Body of pancreas (tissue), 4 donors: ENCODE measurements around the gene USP47. TPM values are rescaled to one million over a fixed set of nuclear protein-coding genes. Genes with fewer than 3 reads are reported as not detected.

Experiments used
- ATAC-seq: fragments of 150-250 bp; one replicate; pipeline ENCODE4 v1.9.1; 2016
- DNase-seq, 4 donors: peaks; one replicate each; pipeline ENCODE4 v3.0.0-alpha.2; 2019
- H3K27ac ChIP-seq, 4 donors: fragments of 200-600 bp; sonication (generic); 1 replicate in 3 of 4; 2 replicates in 1 of 4; pipeline versions ENCODE4 v1.5.1 to v1.6.1; 2016 to 2019; ENCODE audit warnings: mild to moderate bottlenecking in 1 of 4, mixed read lengths in 1 of 4, moderate library complexity in 1 of 4
- H3K27me3 ChIP-seq, 2 donors: fragments of 200-600 bp; sonication (generic); one replicate each; pipeline ENCODE4 v1.6.0; 2016; ENCODE audit warnings: mild to moderate bottlenecking in 1 of 2
- H3K36me3 ChIP-seq, 2 donors: fragments of 200-600 bp; sonication (generic); replicated peaks in 1 of 2; 2 replicates each; pipeline ENCODE4 v1.5.1; 2016; ENCODE audit warnings: low read depth in 2 of 2; ENCODE audit not compliant: insufficient read depth in 1 of 2
- H3K4me1 ChIP-seq: fragments of 200-600 bp; sonication (generic); one replicate; pipeline ENCODE4 v1.6.0; 2016
- H3K4me3 ChIP-seq, 2 donors: fragments of 200-600 bp; sonication (generic); 1 replicate in 1 of 2; 2 replicates in 1 of 2; pipeline ENCODE4 v1.5.1; 2016 to 2019
- H3K9me3 ChIP-seq, 3 donors: fragments of 200-600 bp; sonication (generic); 1 replicate in 2 of 3; 2 replicates in 1 of 3; pipeline ENCODE4 v1.5.1; 2016
- CTCF ChIP-seq, 7 experiments: fragments of 450-650 bp in 4 of 7; fragments of 200-600 bp in 3 of 7; sonication (generic) in 3 of 7; IDR thresholded peaks; one replicate each; pipeline ENCODE4 v1.5.1; 2016 to 2019; ENCODE audit warnings: antibody characterized with exemption in 7 of 7
- POLR2A ChIP-seq, 3 donors: fragments of 450-650 bp; IDR thresholded peaks; one replicate each; pipeline ENCODE4 v1.6.1; 2016; ENCODE audit warnings: antibody characterized with exemption in 3 of 3, mild to moderate bottlenecking in 2 of 3
- WGBS, 2 donors: methylation state at CpG; one replicate each; pipeline ENCODE4 v1.1.5; 2017; 5-methylcytosine and 5-hydroxymethylcytosine counted together
- intact Hi-C: fragments of 100-400 bp; cut with DNase I; formaldehyde crosslinking; loops from one replicate; pipeline ENCODE4 v1.15.1; 2023
- total RNA-seq, 2 donors: library from RNA; depleted of rRNA; stranded (reverse); fragments of >200 nt; gene quantifications; one replicate each; pipeline ENCODE4 v1.1.0, GENCODE V29; 2016

Gene USP47
- total RNA-seq, 2 donors from 2014 or later, result 51.1 to 63.3 TPM

GRCh38 chr11:11864332-11864731 lies 22.6 kb downstream of the USP47 start:
- Histone ChIP-seq H3K27me3 (no peaks in the 10 kb centered on the region), H3K4me3 (no peak overlapping the region), H3K9me3 (peaks cover 0 to 4% (median 0%) of the 10 kb centered on the region in 3 donors), H3K36me3 (no peaks in the 10 kb centered on the region), H3K27ac (no peak overlapping the region), H3K4me1 (peaks cover 22% of the 10 kb centered on the region)
- TF ChIP-seq POLR2A (IDR thresholded peaks at IDR 0.05) (no peak), CTCF (IDR thresholded peaks at IDR 0.05) (no peak)
- ATAC-seq (no peak), DNase-seq (no peak)
- intact Hi-C loops, result no loop called here
- WGBS, 2 donors, result 64 to 76% methylated on average over 3 of the region's 3 CpGs

GRCh38 chr11:11864803-11865202 lies 23.0 kb downstream of the USP47 start:
- Histone ChIP-seq H3K9me3 (peaks cover 0 to 4% (median 0%) of the 10 kb centered on the region in 3 donors), H3K27me3 (no peaks in the 10 kb centered on the region), H3K36me3 (no peaks in the 10 kb centered on the region), H3K27ac (no peak overlapping the region), H3K4me1 (peaks cover 22% of the 10 kb centered on the region), H3K4me3 (no peak overlapping the region)
- WGBS, 2 donors, result 100% methylated on average over 1 of the region's 1 CpG
- DNase-seq, result no peak
- no peak for ATAC-seq
- intact Hi-C loops, result no loop called here
- TF ChIP-seq POLR2A (IDR thresholded peaks at IDR 0.05) (no peak), CTCF (IDR thresholded peaks at IDR 0.05) (no peak)

GRCh38 chr11:11865449-11865848 lies 23.7 kb downstream of the USP47 start:
- Histone ChIP-seq H3K27me3 (no peaks in the 10 kb centered on the region), H3K36me3 (no peaks in the 10 kb centered on the region), H3K27ac (no peak overlapping the region), H3K4me1 (peaks cover 24% of the 10 kb centered on the region), H3K9me3 (peaks cover 0 to 4% (median 0%) of the 10 kb centered on the region in 3 donors), H3K4me3 (no peak overlapping the region)
- ATAC-seq (no peak), DNase-seq (no peak)
- intact Hi-C loops, result no loop called here
- 49 to 57% methylated on average over 3 of the region's 3 CpGs for WGBS, 2 donors
- no peak for TF ChIP-seq CTCF (IDR thresholded peaks at IDR 0.05)
- TF ChIP-seq POLR2A (IDR thresholded peaks at IDR 0.05), result no peak

GRCh38 chr11:11866203-11866602 lies 24.4 kb downstream of the USP47 start:
- Histone ChIP-seq H3K4me1 (peaks cover 28% of the 10 kb centered on the region), H3K36me3 (no peaks in the 10 kb centered on the region), H3K27ac (no peak overlapping the region), H3K9me3 (peaks cover 0 to 4% (median 0%) of the 10 kb centered on the region in 3 donors), H3K4me3 (no peak overlapping the region), H3K27me3 (no peaks in the 10 kb centered on the region)
- DNase-seq (no peak), ATAC-seq (no peak)
- no peak for TF ChIP-seq POLR2A (IDR thresholded peaks at IDR 0.05)
- no peak for TF ChIP-seq CTCF (IDR thresholded peaks at IDR 0.05)
- intact Hi-C loops, result no loop called here
- 95 to 100% methylated on average over 1 of the region's 1 CpG for WGBS, 2 donors

GRCh38 chr11:11867720-11868119 lies 25.9 kb downstream of the USP47 start:
- WGBS, 2 donors, result 91 to 100% methylated on average over 1 of the region's 1 CpG
- Histone ChIP-seq H3K36me3 (no peaks in the 10 kb centered on the region), H3K4me1 (peaks cover 41% of the 10 kb centered on the region), H3K27me3 (no peaks in the 10 kb centered on the region), H3K4me3 (no peak overlapping the region), H3K27ac (no peak overlapping the region), H3K9me3 (peaks cover 0 to 4% (median 0%) of the 10 kb centered on the region in 3 donors)
- no peak for DNase-seq
- TF ChIP-seq POLR2A (IDR thresholded peaks at IDR 0.05), result no peak
- no peak for ATAC-seq
- intact Hi-C loops, result no loop called here
